ENCODE results near the gene CASTOR1.

- no peak for TF ChIP-seq CTCF (IDR thresholded peaks at IDR 0.05; ENCODE audit: low read length)
- TF ChIP-seq EZH2 (IDR thresholded peaks at IDR 0.05; ENCODE audit: borderline replicate concordance, low read length), result no peak
Measured at GRCh38 chr22:30253205-30253852, 36.0 kb downstream of the CASTOR1 start.
